Colonic mucosa (tissue), 4 donors: ENCODE data around the gene OMA1. TPM values are rescaled to one million over a fixed set of nuclear protein-coding genes. Genes with fewer than 3 reads are reported as not detected.
A peak's percentile ranks its signal among the peaks of the same experiment; 100 is the strongest.

Experiments
- DNase-seq: peaks from one replicate; pipeline ENCODE4 v3.0.0-alpha.2; 2020
- H3K27ac ChIP-seq: fragments of 200-600 bp; one replicate; pipeline ENCODE4 v1.8.0; 2021
- H3K27me3 ChIP-seq: fragments of 200-600 bp; one replicate; pipeline ENCODE4 v1.8.0; 2021
- H3K36me3 ChIP-seq: fragments of 200-600 bp; one replicate; pipeline ENCODE4 v1.8.0; 2021
- H3K4me1 ChIP-seq: fragments of 200-600 bp; one replicate; pipeline ENCODE4 v1.8.0; 2021; ENCODE audit warnings: mild to moderate bottlenecking
- H3K4me3 ChIP-seq: fragments of 200-600 bp; one replicate; pipeline ENCODE4 v1.8.0; 2021
- H3K9ac ChIP-seq, 2 donors: one replicate each; pipeline ENCODE4 v1.7.0; 2013; ENCODE audit warnings: control low read depth in 2 of 2, low read depth in 2 of 2, low read length in 2 of 2
- H3K9me3 ChIP-seq: fragments of 200-600 bp; one replicate; pipeline ENCODE4 v1.8.0; 2021
- CTCF ChIP-seq: fragments of 200-600 bp; IDR thresholded peaks from one replicate; pipeline ENCODE4 v1.8.0; 2022; ENCODE audit warnings: antibody characterized with exemption, mild to moderate bottlenecking
- intact Hi-C: fragments of 100-400 bp; cut with DNase I; formaldehyde crosslinking; loops from one replicate; pipeline ENCODE4 v1.14.1; 2022
- total RNA-seq, 2 donors: library from RNA; stranded (reverse); fragmentation: NEBNext Ultra II Directional in 1 of 2; extraction: Animal tissue kit (Norgen Biotek cat#: 25700) in 1 of 2; gene quantifications; one replicate each; pipeline ENCODE4 v1.2.1, GENCODE V29; 2021
- donor health status: healthy.
- donor health status: DM: no; HTN: no; CAD: no.
- donor health status: DM: no; HTN: no; CAD: no.

The OMA1 gene
- total RNA-seq = 10 to 100 TPM; 30.4 to 32.3 TPM

- Histone ChIP-seq H3K27ac (peak within 1 kb of the TSS; percentile 98), H3K4me1 (no peaks in the 10 kb centered on the region), H3K4me3 (peak within 1 kb of the TSS; percentile 80), H3K27me3 (no peaks in the 10 kb centered on the region), H3K9me3 (no peaks in the 10 kb centered on the region), H3K9ac (peak within 1 kb of the TSS; percentile 67 to 85), H3K36me3 (no peaks in the 10 kb centered on the region)
- DNase-seq = peak; percentile 97
- peak; percentile 92 for TF ChIP-seq CTCF
- intact Hi-C loops = loop anchor here (2.0 to 10.0 kb wide), 2 partner anchors 32 to 108 kb away; no protein-coding TSS in a partner anchor
These were observed at the start of gene OMA1 for GRCh38 chr1:58546520-58547308. OMA1 (minus strand) TSS chr1:58546726; CDS start chr1:58539294, 7,432 bp downstream.

GRCh38 chr1:58594546-58594945 lies 48.0 kb upstream of the OMA1 start:
- no peaks in the 10 kb centered on the region for H3K9me3 ChIP-seq
- H3K36me3 ChIP-seq = no peaks in the 10 kb centered on the region
- no peaks in the 10 kb centered on the region for H3K4me1 ChIP-seq
- H3K4me3 ChIP-seq = no peak overlapping the region
- no peak overlapping the region for H3K9ac ChIP-seq
- no peaks in the 10 kb centered on the region for H3K27me3 ChIP-seq
- no peak for TF ChIP-seq CTCF
- intact Hi-C loops = no loop called here
- H3K27ac ChIP-seq = no peak overlapping the region
- DNase-seq = no peak

- intact Hi-C loops = no loop called here
- Histone ChIP-seq H3K36me3 (no peaks in the 10 kb centered on the region), H3K4me1 (no peaks in the 10 kb centered on the region), H3K9ac (no peak overlapping the region), H3K4me3 (no peak overlapping the region), H3K27ac (no peak overlapping the region), H3K27me3 (no peaks in the 10 kb centered on the region), H3K9me3 (no peaks in the 10 kb centered on the region)
- TF ChIP-seq CTCF = no peak
- DNase-seq = no peak
These were observed 46.1 kb upstream of the OMA1 start for GRCh38 chr1:58592522-58593134.

GRCh38 chr1:58591806-58592205 lies 45.3 kb upstream of the OMA1 start:
- Histone ChIP-seq H3K4me1 (no peaks in the 10 kb centered on the region), H3K36me3 (no peaks in the 10 kb centered on the region), H3K9ac (no peak overlapping the region), H3K27me3 (no peaks in the 10 kb centered on the region), H3K4me3 (no peak overlapping the region), H3K27ac (no peak overlapping the region), H3K9me3 (no peaks in the 10 kb centered on the region)
- DNase-seq = no peak
- intact Hi-C loops = no loop called here
- TF ChIP-seq CTCF = no peak

- no peak overlapping the region for H3K9ac ChIP-seq
- H3K27me3 ChIP-seq = no peaks in the 10 kb centered on the region
- H3K27ac ChIP-seq = no peak overlapping the region
- H3K9me3 ChIP-seq = no peaks in the 10 kb centered on the region
- no peak overlapping the region for H3K4me3 ChIP-seq
- no peaks in the 10 kb centered on the region for H3K36me3 ChIP-seq
- TF ChIP-seq CTCF = no peak
- no peak for DNase-seq
- intact Hi-C loops = no loop called here
- no peaks in the 10 kb centered on the region for H3K4me1 ChIP-seq
These were observed 43.5 kb upstream of the OMA1 start for GRCh38 chr1:58590019-58590418.
